Thyroid gland (tissue), 4 donors: ENCODE measurements around the gene RUFY3.

Experiments
- POLR2A ChIP-seq, 2 donors: fragments of 450-650 bp; IDR thresholded peaks; one replicate each; pipeline ENCODE4 v1.6.1; 2017; ENCODE audit warnings: antibody characterized with exemption in 2 of 2, mild to moderate bottlenecking in 2 of 2, moderate library complexity in 1 of 2
- TF ChIP-seq, protein P1 (sequence below), 6 experiments: fragments of 200-600 bp in 3 of 6; fragments of 450-650 bp in 3 of 6; sonication (generic) in 3 of 6; IDR thresholded peaks; one replicate each; pipeline ENCODE4 v1.5.1; 2016 to 2019; ENCODE audit warnings: antibody characterized with exemption in 6 of 6, mild to moderate bottlenecking in 2 of 6, inconsistent platforms in 1 of 6, moderate library complexity in 1 of 6

DNA sequence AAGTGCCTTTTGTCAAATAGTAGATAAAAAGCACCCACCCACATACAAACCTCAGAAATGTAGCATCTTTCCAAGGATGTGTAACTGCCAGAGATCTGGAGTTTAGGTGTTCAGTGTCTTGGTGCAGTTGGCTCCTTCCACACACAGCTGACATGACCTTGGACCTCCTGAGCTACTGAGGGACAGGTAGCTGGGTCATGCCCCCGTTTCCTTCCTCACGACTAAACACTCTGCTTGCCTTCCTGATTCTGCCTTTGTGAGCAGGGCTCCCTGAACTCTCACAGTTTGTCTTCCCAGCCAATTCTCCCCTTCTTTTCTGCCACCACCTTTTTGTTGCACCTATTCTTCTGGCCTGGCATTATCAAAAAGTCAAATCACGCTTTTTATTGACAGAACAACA is 10.2 kb upstream of the RUFY3 start:
- TF ChIP-seq, protein P1, sequence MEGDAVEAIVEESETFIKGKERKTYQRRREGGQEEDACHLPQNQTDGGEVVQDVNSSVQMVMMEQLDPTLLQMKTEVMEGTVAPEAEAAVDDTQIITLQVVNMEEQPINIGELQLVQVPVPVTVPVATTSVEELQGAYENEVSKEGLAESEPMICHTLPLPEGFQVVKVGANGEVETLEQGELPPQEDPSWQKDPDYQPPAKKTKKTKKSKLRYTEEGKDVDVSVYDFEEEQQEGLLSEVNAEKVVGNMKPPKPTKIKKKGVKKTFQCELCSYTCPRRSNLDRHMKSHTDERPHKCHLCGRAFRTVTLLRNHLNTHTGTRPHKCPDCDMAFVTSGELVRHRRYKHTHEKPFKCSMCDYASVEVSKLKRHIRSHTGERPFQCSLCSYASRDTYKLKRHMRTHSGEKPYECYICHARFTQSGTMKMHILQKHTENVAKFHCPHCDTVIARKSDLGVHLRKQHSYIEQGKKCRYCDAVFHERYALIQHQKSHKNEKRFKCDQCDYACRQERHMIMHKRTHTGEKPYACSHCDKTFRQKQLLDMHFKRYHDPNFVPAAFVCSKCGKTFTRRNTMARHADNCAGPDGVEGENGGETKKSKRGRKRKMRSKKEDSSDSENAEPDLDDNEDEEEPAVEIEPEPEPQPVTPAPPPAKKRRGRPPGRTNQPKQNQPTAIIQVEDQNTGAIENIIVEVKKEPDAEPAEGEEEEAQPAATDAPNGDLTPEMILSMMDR (IDR thresholded peaks at IDR 0.05): no peak
- no peak for TF ChIP-seq POLR2A (IDR thresholded peaks at IDR 0.05)
